ENCODE data around the gene CXCR4.

DNA sequence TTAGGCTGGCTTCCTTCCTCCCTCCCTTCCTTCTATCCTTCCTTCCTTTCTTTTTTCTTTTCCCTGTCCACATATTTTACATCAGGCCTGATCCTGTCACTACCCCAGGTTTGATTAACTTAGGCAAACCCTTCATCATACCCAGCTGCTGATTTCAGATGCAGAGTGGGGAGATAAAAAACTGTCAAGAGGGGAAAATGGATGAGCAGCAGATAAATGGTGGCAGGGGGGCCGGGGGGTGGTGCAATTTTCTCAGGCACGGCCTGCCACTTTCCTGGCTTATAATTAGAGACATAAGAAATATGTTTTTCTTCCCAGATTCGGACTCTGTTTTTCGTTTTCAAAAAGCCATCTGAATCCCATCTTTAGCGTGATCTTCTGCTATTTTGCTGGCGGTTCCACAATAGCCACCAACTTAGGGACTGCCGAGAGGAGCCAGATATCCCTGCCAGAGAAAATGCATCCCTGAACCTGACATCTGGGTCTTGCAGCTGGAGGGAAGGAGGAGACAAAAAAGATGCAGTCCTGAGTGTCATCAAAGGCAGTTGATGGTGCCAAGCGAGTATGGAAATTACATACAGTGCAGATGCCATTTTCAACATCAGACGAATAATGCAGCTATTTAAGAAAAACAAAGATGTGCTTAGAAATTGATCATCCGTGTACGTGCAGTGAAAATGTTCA lies 49.9 kb downstream of the CXCR4 start:
- TF ChIP-seq, protein P1, sequence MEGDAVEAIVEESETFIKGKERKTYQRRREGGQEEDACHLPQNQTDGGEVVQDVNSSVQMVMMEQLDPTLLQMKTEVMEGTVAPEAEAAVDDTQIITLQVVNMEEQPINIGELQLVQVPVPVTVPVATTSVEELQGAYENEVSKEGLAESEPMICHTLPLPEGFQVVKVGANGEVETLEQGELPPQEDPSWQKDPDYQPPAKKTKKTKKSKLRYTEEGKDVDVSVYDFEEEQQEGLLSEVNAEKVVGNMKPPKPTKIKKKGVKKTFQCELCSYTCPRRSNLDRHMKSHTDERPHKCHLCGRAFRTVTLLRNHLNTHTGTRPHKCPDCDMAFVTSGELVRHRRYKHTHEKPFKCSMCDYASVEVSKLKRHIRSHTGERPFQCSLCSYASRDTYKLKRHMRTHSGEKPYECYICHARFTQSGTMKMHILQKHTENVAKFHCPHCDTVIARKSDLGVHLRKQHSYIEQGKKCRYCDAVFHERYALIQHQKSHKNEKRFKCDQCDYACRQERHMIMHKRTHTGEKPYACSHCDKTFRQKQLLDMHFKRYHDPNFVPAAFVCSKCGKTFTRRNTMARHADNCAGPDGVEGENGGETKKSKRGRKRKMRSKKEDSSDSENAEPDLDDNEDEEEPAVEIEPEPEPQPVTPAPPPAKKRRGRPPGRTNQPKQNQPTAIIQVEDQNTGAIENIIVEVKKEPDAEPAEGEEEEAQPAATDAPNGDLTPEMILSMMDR (IDR thresholded peaks at IDR 0.05) = no peak
- no peak for TF ChIP-seq POLR2A (IDR thresholded peaks at IDR 0.05)

All from testis (tissue), 2 donors.